ENCODE results near the gene GPR180. TPM values are rescaled to one million over a fixed set of nuclear protein-coding genes. Genes with fewer than 3 reads are reported as not detected.

Gene GPR180
- polyA plus RNA-seq, 3 donors: 1.8 to 6.5 (median 3.3) TPM

DNA sequence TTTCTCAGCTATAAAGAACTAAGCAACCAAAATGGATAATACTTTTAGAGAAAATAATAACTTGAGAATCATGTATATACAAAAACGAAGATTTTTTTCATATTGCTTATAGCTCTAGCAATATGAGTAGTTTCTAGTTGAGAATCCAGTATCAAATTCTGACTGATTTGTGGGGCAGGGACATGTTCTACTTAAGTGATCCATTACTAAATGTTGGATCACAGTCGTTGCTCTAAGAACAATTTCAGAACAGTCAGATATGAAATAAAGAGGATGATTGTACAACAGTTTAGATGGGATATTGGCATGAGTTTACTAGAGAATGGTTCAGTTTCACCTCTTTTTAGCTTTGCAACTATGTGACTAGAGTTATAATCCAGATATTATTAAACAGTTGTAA lies 70.7 kb downstream of the GPR180 start:
- 71 to 81% (median 79%) methylated on average over 2 of the region's 2 CpGs for WGBS, 3 donors
- no peak overlapping the region for H3K27ac ChIP-seq (ENCODE audit: low read depth, low read length)

DNA sequence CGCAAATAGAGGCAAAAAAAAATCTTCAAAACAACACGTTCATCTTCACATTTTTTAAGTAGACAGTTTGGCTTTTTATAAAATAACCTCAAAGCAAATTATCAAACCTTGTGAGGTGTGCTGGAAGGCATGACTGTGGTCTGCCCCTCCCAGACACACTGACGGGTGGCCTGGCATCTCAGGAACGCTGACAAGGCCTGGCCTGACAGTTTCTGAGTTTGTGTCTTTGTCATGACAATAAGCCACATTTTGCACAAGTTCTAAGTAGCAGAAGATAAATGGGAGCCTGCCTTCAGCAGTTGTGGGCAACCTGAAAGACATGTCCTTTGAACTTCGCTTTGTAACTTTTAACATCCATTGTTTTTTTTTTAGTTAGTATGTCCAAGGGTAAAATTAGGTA lies 72.2 kb downstream of the GPR180 start:
- no peak overlapping the region for H3K27ac ChIP-seq (ENCODE audit: low read depth, low read length)
- 58 to 71% (median 66%) methylated on average over 5 of the region's 5 CpGs for WGBS, 3 donors

DNA sequence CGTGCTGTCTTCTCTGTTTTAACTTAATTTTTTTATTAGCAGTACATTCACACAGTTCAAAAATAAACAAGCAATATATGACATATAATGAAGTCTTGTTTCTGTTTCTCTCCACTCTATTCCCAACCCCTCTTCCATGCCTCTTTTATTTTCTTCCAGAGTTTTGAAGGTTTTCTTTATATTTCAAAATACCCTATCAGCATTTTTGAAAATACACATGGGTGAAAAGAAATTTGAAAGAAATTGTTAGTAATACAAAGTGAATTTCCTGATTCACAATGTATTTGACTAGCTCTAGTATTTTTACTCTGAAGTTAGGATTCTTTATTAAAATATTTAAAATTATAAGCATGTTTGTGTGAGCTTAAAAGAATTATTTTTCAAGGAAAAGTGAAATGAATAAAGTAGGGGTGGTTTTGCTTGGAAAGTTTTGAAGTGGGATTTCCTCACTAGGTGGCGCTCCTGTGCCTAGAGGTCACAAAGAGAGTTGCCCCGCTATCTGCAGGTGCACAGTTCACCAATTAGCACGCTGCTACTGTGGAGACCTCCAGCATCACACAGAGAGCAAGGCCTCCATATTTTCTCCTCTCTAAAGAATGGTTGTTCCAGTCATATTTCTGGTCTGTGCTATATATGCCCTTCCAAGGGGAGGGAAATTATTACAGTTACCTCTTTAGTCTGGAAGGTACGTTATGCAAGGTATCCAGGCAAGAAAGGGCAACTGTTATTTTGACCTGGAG lies 73.1 kb downstream of the GPR180 start:
- 28 to 30% (median 28%) methylated on average over 5 of the region's 5 CpGs for WGBS, 3 donors
- H3K27ac ChIP-seq (ENCODE audit: low read depth, low read length): no peak overlapping the region

DNA sequence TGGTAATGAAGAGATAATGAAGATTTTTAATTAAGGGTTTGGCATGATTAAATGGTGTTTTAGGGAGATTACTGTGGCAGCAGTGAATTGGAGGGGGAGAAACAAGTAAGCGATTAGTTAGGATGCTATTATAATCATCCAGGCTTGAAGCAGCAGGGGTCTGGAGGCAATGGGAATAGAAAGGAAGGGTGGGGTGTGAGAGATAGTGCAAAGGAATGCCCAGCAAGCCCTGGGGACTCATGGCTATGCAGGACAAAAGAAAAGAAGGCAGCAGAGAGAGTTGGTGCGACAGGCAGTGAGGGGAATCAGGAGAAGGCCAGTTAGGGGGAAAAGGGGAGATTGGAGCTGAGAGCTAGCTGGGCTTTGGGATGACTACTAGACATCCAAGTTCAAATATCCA lies 76.1 kb downstream of the GPR180 start:
- 76 to 82% (median 79%) methylated on average over 2 of the region's 2 CpGs for WGBS, 3 donors
- no peak overlapping the region for H3K27ac ChIP-seq (ENCODE audit: low read depth, low read length)

DNA sequence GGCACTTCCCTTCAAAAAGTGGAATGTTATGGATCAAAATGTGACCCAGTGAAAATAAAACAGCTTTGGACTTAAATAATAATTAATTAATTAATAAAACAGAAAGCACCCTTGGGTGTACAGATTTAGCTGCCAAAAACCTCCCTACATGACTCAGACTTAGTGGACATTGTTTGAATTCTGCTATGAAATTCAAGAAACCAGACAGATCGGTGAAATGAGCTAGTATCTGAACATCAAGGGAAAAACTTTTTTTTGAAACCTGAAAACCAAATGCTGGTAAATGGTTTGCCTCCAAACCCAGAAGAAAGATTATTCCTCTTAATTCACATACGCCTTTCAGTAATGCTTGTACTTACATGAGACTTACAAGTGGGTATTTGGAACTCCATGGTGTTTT lies 77.2 kb downstream of the GPR180 start:
- no peak overlapping the region for H3K27ac ChIP-seq (ENCODE audit: low read depth, low read length)
- 91 to 95% (median 93%) methylated on average over 2 of the region's 2 CpGs for WGBS, 3 donors

DNA sequence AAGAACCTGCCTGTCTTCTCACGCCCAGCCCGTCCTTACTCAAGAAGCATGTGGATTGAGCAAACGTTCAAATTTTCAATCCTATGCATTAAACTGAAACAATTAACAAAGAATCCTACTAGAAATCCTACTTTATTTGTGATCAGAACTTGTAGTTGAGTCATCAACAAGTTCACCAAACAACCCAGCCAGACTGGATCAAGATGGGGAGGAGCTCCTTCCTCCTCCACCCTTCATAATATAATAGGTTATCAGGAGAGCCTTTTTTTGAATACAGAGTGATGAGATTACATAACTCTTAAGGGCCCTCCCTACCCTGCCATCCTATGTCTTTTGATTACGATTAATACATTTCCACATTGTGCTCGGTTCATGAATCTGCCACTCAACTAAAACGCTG lies 78.0 kb downstream of the GPR180 start:
- no peak overlapping the region for H3K27ac ChIP-seq (ENCODE audit: low read depth, low read length)
- 73 to 92% (median 91%) methylated on average over 6 of the region's 6 CpGs for WGBS, 3 donors

DNA sequence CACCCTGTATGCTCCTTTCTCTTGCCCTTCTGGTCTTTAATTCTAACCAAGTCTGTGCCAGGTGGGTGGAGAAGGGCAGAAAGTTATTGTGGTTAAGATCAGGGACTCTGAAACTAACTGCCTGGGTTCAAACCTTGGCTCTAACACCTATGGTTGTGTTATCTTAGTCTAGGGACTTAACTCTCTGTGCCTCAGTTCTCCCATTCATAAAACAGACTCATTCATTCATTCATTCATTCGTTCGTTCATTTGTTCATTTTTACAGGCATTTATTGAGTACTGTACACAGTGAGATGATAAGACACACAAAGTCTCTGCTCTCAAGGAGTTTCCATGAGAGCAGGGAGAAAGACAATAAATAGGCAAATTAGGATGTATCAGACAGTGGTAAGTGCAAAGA lies 80.6 kb downstream of the GPR180 start:
- WGBS, 3 donors: 45 to 87% (median 80%) methylated on average over 2 of the region's 2 CpGs

DNA sequence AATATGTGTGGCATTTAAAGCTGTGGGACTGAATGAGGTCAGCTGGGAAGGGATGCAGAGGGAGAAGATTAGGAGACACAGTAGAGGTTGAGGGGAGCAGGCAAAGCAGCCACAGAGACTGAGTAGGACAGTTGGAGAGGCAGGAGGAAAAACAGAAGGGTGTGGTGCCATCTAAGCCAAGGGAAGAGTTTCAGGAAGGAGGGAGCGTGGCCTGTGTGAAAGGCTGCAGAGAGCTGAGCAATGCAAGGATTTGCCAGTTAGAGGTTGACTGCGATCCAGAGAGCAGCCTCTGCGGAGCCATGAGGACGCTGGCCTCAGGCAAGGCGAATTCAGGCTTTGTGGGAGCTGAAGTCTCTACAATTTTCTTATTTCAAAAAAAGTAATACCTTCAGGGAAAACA lies 81.8 kb downstream of the GPR180 start:
- H3K27ac ChIP-seq (ENCODE audit: low read depth, low read length): no peak overlapping the region
- WGBS, 3 donors: 56 to 78% (median 65%) methylated on average over 5 of the region's 5 CpGs

More for the DNA sequence above, 80.6 kb downstream of the GPR180 start:
- H3K27ac ChIP-seq (ENCODE audit: low read depth, low read length): no peak overlapping the region

Other genes with a start within 250 kb of the GPR180 start
- under 1 TPM; 0.10 to 0.34 (median 0.24) TPM for gene DCT, start 122.2 kb upstream of the GPR180 start, polyA plus RNA-seq
- 10 to 100 TPM in 2 of 3 donors, 1 to 10 TPM in 1; 5.2 to 17.7 (median 11.1) TPM for gene TGDS, start 5.7 kb upstream of the GPR180 start, polyA plus RNA-seq
- gene SOX21, start 110.7 kb downstream of the GPR180 start, polyA plus RNA-seq: 1 to 10 TPM in 1 of 3 donors, under 1 TPM in 1, not detected in 1; 0.11 to 1.4 TPM